ENCODE measurements around the gene MSI2. TPM values are rescaled to one million over a fixed set of nuclear protein-coding genes. Genes with fewer than 3 reads are reported as not detected.
"Not testable (repeated sequence)": the region's sequence is repeated elsewhere in the genome, so short reads cannot be mapped to it uniquely, and the experiment has no call there.

MSI2 gene
- total RNA-seq, 1 experiment from 2014 or later, result 76.6 TPM

GRCh38 chr17:57612202-57613071 is 356.1 kb downstream of the MSI2 start:
- H3K36me3 ChIP-seq, result peaks cover 5% of the 10 kb centered on the region
- no peak overlapping the region for H3K27ac ChIP-seq
- no peak for DNase-seq

GRCh38 chr17:57614742-57615141 is 358.4 kb downstream of the MSI2 start:
- no peak overlapping the region for H3K27ac ChIP-seq
- H3K9me3 ChIP-seq (replicated peaks), result peaks cover 6% of the 10 kb centered on the region; the same call in 1 of the 2 replicates
- no peak overlapping the region for H3K4me3 ChIP-seq

More at GRCh38 chr17:57612202-57613071, 356.1 kb downstream of the MSI2 start:
- Histone ChIP-seq H3K27me3 (no peaks in the 10 kb centered on the region), H3K4me1 (peaks cover 3% of the 10 kb centered on the region; the same call in 1 of the 2 replicates), H3K9me3 (replicated peaks) (peaks cover 5% of the 10 kb centered on the region; the same call in 1 of the 2 replicates), H3K4me3 (no peak overlapping the region)

GRCh38 chr17:57615836-57616757 is 359.8 kb downstream of the MSI2 start:
- H3K36me3 ChIP-seq, result peaks cover 14% of the 10 kb centered on the region
- peaks cover 9% of the 10 kb centered on the region for H3K4me1 ChIP-seq
- no peaks in the 10 kb centered on the region for H3K27me3 ChIP-seq
- H3K27ac ChIP-seq, result no peak overlapping the region
- H3K4me3 ChIP-seq, result no peak overlapping the region
- no peak for DNase-seq
- H3K9me3 ChIP-seq (replicated peaks), result peaks cover 6% of the 10 kb centered on the region; the same call in 1 of the 2 replicates

More at GRCh38 chr17:57614742-57615141, 358.4 kb downstream of the MSI2 start:
- Histone ChIP-seq H3K27me3 (no peaks in the 10 kb centered on the region), H3K4me1 (peaks cover 3% of the 10 kb centered on the region; the same call in 1 of the 2 replicates), H3K36me3 (peaks cover 10% of the 10 kb centered on the region)
- no peak for DNase-seq

GRCh38 chr17:57617218-57617617 is 360.9 kb downstream of the MSI2 start:
- Histone ChIP-seq H3K27me3 (no peaks in the 10 kb centered on the region), H3K4me3 (no peak overlapping the region), H3K9me3 (replicated peaks) (peaks cover 6% of the 10 kb centered on the region; the same call in 1 of the 2 replicates), H3K27ac (no peak overlapping the region), H3K36me3 (peaks cover 14% of the 10 kb centered on the region), H3K4me1 (peaks cover 19% of the 10 kb centered on the region)
- no peak for DNase-seq

- no peak for DNase-seq
- Histone ChIP-seq H3K36me3 (peaks cover 14% of the 10 kb centered on the region), H3K27ac (no peak overlapping the region), H3K27me3 (no peaks in the 10 kb centered on the region), H3K9me3 (replicated peaks) (peaks cover 6% of the 10 kb centered on the region; the same call in 1 of the 2 replicates), H3K4me1 (peaks cover 38% of the 10 kb centered on the region), H3K4me3 (no peak overlapping the region)
Observed at GRCh38 chr17:57619061-57619937, 363.0 kb downstream of the MSI2 start.

GRCh38 chr17:57620576-57620975 is 364.3 kb downstream of the MSI2 start:
- H3K9me3 ChIP-seq (replicated peaks), result peaks cover 6% of the 10 kb centered on the region; the same call in 1 of the 2 replicates
- no peaks in the 10 kb centered on the region for H3K27me3 ChIP-seq
- H3K4me1 ChIP-seq, result peaks cover 37% of the 10 kb centered on the region
- no peak for DNase-seq
- no peak overlapping the region for H3K4me3 ChIP-seq
- H3K27ac ChIP-seq, result peak overlapping the region; percentile 68
- H3K36me3 ChIP-seq, result peaks cover 14% of the 10 kb centered on the region

GRCh38 chr17:57621791-57622190 is 365.5 kb downstream of the MSI2 start:
- peaks cover 37% of the 10 kb centered on the region for H3K4me1 ChIP-seq
- H3K36me3 ChIP-seq, result peaks cover 14% of the 10 kb centered on the region
- not testable (repeated sequence) for H3K27me3 ChIP-seq; H3K9me3 ChIP-seq (replicated peaks); H3K4me3 ChIP-seq; DNase-seq
- peak overlapping the region; percentile 68 for H3K27ac ChIP-seq

GRCh38 chr17:57622306-57622682 is 366.0 kb downstream of the MSI2 start:
- Histone ChIP-seq H3K9me3 (replicated peaks) (peaks cover 2% of the 10 kb centered on the region; the same call in 1 of the 2 replicates), H3K27ac (peak overlapping the region; percentile 68), H3K27me3 (no peaks in the 10 kb centered on the region), H3K36me3 (peaks cover 10% of the 10 kb centered on the region), H3K4me1 (peaks cover 37% of the 10 kb centered on the region), H3K4me3 (no peak overlapping the region)
- no peak for DNase-seq

GRCh38 chr17:57622683-57623433 is 366.5 kb downstream of the MSI2 start:
- H3K36me3 ChIP-seq, result peaks cover 10% of the 10 kb centered on the region
- peak overlapping the region; percentile 68 for H3K27ac ChIP-seq
- H3K27me3 ChIP-seq, result no peaks in the 10 kb centered on the region
- no peaks in the 10 kb centered on the region for H3K9me3 ChIP-seq (replicated peaks)
- no peak overlapping the region for H3K4me3 ChIP-seq
- peaks cover 37% of the 10 kb centered on the region for H3K4me1 ChIP-seq
- DNase-seq, result peak; percentile 55

GRCh38 chr17:57623620-57624019 is 367.3 kb downstream of the MSI2 start:
- Histone ChIP-seq H3K27ac (peak overlapping the region; percentile 68; the same call in 1 of the 2 replicates), H3K27me3 (no peaks in the 10 kb centered on the region), H3K36me3 (peaks cover 10% of the 10 kb centered on the region), H3K9me3 (replicated peaks) (no peaks in the 10 kb centered on the region), H3K4me3 (no peak overlapping the region), H3K4me1 (peaks cover 37% of the 10 kb centered on the region)
- no peak for DNase-seq

- H3K27ac ChIP-seq, result no peak overlapping the region
- H3K36me3 ChIP-seq, result peaks cover 6% of the 10 kb centered on the region; the same call in 1 of the 2 replicates
- H3K27me3 ChIP-seq, result no peaks in the 10 kb centered on the region
- H3K4me3 ChIP-seq, result no peak overlapping the region
- DNase-seq, result no peak
- no peaks in the 10 kb centered on the region for H3K9me3 ChIP-seq (replicated peaks)
- H3K4me1 ChIP-seq, result peaks cover 37% of the 10 kb centered on the region
Observed at GRCh38 chr17:57624386-57624785, 368.1 kb downstream of the MSI2 start.

- no peaks in the 10 kb centered on the region for H3K27me3 ChIP-seq
- DNase-seq, result no peak
- peaks cover 37% of the 10 kb centered on the region for H3K4me1 ChIP-seq
- H3K27ac ChIP-seq, result no peak overlapping the region
- H3K9me3 ChIP-seq (replicated peaks), result no peaks in the 10 kb centered on the region
- H3K4me3 ChIP-seq, result no peak overlapping the region
- H3K36me3 ChIP-seq, result peaks cover 2% of the 10 kb centered on the region; the same call in 1 of the 2 replicates
Observed at GRCh38 chr17:57625511-57625910, 369.2 kb downstream of the MSI2 start.

- Histone ChIP-seq H3K27ac (no peak overlapping the region), H3K27me3 (no peaks in the 10 kb centered on the region), H3K4me3 (no peak overlapping the region), H3K36me3 (peaks cover 2% of the 10 kb centered on the region; the same call in 1 of the 2 replicates), H3K4me1 (peaks cover 33% of the 10 kb centered on the region), H3K9me3 (replicated peaks) (no peaks in the 10 kb centered on the region)
- no peak for DNase-seq
Observed at GRCh38 chr17:57625957-57626356, 369.6 kb downstream of the MSI2 start.

Data from SJCRH30 (cell line).